Type B pancreatic cell (in vitro differentiated cells): ENCODE results near the gene TMC1. TPM values are rescaled to one million over a fixed set of nuclear protein-coding genes. Genes with fewer than 3 reads are reported as not detected.
"Not testable (repeated sequence)": the region's sequence is repeated elsewhere in the genome, so short reads cannot be mapped to it uniquely, and the experiment has no call there.

Experiments
- DNase-seq: peaks from one replicate; pipeline ENCODE4 v3.0.0; 2021; ENCODE audit warnings: mixed read lengths; ENCODE audit not compliant: unreplicated experiment; ENCODE audit errors: extremely low spot score
- H3K27ac Mint-ChIP-seq: 2 replicates; pipeline ENCODE4 v1.8.0; 2021; ENCODE audit warnings: mild to moderate bottlenecking, mixed read lengths
- H3K27me3 Mint-ChIP-seq: 2 replicates; pipeline ENCODE4 v1.8.0; 2021; ENCODE audit warnings: mixed read lengths
- H3K36me3 Mint-ChIP-seq: 2 replicates; pipeline ENCODE4 v1.8.0; 2021; ENCODE audit warnings: mixed read lengths
- H3K4me1 Mint-ChIP-seq: one replicate; pipeline ENCODE4 v1.8.0; 2021; ENCODE audit warnings: mixed read lengths; ENCODE audit not compliant: unreplicated experiment
- H3K4me3 Mint-ChIP-seq: 2 replicates; pipeline ENCODE4 v1.8.0; 2021; ENCODE audit warnings: mild to moderate bottlenecking, mixed read lengths
- H3K9me3 Mint-ChIP-seq: 2 replicates; pipeline ENCODE4 v1.8.0; 2021; ENCODE audit warnings: mixed read lengths
- total RNA-seq: library from RNA; stranded (reverse); gene quantifications from 2 replicates; pipeline ENCODE4 v1.2.1, GENCODE V29; 2021; ENCODE audit warnings: low replicate concordance
- TF ChIP-seq, protein P1 (sequence below): fragments of 200-600 bp; sonication (generic); conservative IDR thresholded peaks from 2 replicates; pipeline ENCODE4 v1.5.0; 2021; ENCODE audit warnings: antibody characterized with exemption, mild to moderate bottlenecking

Gene TMC1
- total RNA-seq, 1 donor from 2014 or later: not detected

DNA sequence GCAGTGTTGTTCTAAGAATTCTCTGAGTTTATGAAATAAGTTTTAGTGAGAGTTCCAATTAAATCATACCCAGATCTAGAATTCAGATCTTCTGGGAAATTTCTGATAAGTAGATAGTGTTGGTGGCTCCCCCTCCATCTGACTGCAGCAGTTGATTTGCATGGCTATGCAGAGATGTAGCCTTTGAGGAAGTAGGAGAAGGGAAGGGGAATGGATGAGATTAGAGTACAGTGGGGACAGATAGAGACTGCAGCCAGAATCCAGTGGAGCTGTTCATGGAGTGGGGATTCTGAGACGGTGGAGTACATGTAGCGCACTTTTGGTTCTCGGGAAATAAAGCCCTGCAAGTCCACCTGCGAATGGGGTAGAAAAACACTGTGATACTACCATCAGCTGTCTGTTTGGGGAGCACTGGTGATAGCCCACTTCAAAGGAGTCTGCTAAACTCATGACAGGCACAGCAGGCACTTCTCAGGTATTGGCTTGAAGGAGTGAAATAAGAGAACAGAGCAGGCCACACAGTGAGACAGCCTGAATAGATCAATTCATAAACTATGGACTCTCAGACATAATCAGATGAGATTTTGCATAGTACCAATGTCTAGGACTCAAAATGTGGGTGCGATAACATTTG is 334.6 kb downstream of the TMC1 start:
- peaks cover 14% of the 10 kb centered on the region for H3K4me1 Mint-ChIP-seq
- TF ChIP-seq, protein P1, sequence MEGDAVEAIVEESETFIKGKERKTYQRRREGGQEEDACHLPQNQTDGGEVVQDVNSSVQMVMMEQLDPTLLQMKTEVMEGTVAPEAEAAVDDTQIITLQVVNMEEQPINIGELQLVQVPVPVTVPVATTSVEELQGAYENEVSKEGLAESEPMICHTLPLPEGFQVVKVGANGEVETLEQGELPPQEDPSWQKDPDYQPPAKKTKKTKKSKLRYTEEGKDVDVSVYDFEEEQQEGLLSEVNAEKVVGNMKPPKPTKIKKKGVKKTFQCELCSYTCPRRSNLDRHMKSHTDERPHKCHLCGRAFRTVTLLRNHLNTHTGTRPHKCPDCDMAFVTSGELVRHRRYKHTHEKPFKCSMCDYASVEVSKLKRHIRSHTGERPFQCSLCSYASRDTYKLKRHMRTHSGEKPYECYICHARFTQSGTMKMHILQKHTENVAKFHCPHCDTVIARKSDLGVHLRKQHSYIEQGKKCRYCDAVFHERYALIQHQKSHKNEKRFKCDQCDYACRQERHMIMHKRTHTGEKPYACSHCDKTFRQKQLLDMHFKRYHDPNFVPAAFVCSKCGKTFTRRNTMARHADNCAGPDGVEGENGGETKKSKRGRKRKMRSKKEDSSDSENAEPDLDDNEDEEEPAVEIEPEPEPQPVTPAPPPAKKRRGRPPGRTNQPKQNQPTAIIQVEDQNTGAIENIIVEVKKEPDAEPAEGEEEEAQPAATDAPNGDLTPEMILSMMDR: no peak
- no peaks in the 10 kb centered on the region for H3K36me3 Mint-ChIP-seq
- H3K9me3 Mint-ChIP-seq: no peaks in the 10 kb centered on the region
- no peak for DNase-seq
- H3K27ac Mint-ChIP-seq: no peak overlapping the region
- H3K4me3 Mint-ChIP-seq: no peak overlapping the region
- H3K27me3 Mint-ChIP-seq: no peaks in the 10 kb centered on the region

DNA sequence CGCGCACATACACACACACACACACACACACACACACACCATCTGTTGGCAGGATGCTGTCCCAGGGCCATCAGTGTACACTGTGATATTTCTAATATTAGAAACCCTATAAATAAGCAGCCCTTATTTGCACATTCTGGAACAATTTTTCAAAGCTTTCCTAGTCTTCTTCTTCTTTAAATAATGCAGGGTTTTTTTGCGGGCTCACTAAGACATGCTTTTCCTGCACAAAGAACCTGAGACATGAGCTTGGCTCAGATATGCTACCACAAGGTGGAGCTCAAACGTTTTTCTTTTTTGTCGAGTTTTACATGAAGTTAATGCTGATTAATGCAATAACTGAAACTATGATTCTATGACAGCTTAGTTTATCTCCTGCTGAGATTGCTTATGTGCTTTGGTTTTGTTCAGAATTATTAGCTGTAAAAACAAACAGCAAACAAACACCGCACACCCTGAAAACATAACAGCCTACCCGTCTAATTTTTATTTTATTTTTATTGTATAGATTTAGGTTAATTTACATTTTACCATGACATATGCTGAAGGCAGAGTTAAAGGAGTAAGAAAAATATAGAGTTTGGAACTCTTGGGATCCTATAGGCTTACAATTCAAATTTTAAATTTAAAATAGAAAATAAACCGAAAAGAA is 335.7 kb downstream of the TMC1 start:
- Mint-ChIP-seq H3K9me3 (no peaks in the 10 kb centered on the region), H3K27me3 (no peaks in the 10 kb centered on the region), H3K4me1 (peaks cover 14% of the 10 kb centered on the region), H3K27ac (no peak overlapping the region), H3K4me3 (no peak overlapping the region), H3K36me3 (no peaks in the 10 kb centered on the region)
- no peak for DNase-seq
- TF ChIP-seq, protein P1: peak; percentile 80

DNA sequence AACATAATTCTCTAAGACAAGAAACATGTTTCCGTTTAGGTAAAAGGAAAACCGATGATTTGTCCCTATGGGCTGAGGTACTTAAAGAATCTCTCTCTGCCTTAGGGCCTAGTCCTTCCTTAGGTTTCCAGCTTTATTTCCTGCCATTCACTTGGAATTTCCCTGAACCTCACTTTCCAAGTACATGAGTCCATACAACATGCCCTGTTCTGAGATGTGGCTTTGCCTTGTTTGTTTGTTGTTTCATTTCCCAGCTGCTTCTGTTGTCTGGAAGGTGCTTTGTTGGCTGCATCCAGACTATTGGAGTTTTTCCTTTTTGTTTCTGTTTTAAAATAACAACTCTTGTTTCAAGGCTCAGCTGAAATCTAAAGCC is 336.2 kb downstream of the TMC1 start:
- DNase-seq: no peak
- TF ChIP-seq, protein P1: no peak
- Mint-ChIP-seq H3K27ac (peak overlapping the region; percentile 42), H3K27me3 (no peaks in the 10 kb centered on the region), H3K4me3 (no peak overlapping the region), H3K4me1 (peaks cover 14% of the 10 kb centered on the region), H3K36me3 (no peaks in the 10 kb centered on the region), H3K9me3 (no peaks in the 10 kb centered on the region)

DNA sequence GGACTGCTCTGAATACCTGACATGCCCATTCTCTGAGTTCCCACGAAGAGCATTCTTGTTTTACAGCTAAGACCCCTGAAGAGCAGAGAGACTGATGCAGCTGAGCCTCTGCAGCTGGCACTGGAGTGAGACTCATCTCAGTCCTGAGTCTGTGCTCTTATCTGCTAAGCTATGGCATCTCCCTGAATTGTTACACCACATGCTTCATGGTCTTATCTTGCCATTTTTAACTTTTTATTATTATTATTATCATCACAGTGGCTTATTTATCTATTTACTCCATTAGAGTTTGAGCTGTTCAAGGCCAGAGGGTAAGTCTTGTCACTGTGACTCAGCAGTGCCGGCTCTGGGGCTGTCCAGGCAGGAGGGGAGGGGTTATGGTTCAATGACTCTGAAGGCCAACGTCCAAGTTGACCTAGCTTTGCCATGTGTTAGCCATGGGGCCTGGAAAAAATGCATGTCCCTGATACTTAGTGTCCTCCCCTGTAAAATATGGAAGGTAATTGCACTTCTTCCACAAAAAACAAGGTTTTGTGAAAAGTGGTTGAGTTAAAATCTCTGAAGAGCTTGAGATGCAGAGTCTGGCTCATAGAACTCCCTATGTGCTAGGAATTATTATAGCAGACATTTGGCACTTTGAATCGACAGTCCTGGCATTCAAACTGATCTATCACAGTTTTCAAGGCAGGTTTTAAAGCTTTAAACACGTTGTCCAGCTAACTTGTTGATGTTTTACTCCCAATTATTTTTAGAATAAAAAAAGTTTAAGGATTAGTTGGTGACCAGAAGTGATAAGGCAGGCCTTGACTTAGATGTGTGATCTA is 336.9 kb downstream of the TMC1 start:
- Mint-ChIP-seq H3K9me3 (peaks cover 3% of the 10 kb centered on the region), H3K27ac (peak overlapping the region; percentile 42), H3K27me3 (no peaks in the 10 kb centered on the region), H3K4me1 (peaks cover 14% of the 10 kb centered on the region), H3K36me3 (no peaks in the 10 kb centered on the region), H3K4me3 (no peak overlapping the region)
- DNase-seq: no peak
- TF ChIP-seq, protein P1: no peak

DNA sequence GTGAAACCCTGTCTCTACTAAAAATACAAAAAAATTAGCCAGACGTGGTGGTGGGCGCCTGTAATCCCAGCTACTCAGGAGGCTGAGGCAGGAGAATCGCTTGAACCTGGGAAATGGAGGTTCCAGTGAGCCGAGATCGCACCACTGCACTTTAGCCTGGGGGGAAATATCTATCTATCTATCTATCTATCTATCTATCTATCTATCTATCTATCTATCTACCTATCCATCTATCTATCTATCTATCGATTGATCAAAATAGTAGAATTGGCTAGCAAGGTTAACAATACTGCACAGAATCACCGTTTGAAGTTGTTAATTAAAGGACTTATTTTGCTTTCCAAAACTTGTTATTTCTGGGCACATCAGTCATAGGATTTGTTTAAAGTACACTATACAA is 341.4 kb downstream of the TMC1 start:
- not testable (repeated sequence) for H3K4me3 Mint-ChIP-seq, DNase-seq, H3K27me3 Mint-ChIP-seq, H3K36me3 Mint-ChIP-seq, H3K27ac Mint-ChIP-seq, H3K9me3 Mint-ChIP-seq, H3K4me1 Mint-ChIP-seq
